GM21717 (cell line): Measurements from ENCODE around the gene NT5DC1.
A peak's percentile ranks its signal among the peaks of the same experiment; 100 is the strongest.

Source experiments
- ATAC-seq: cut with Tn5 transposase; IDR thresholded peaks from one replicate; pipeline ENCODE4 v1.9.1; 2021; ENCODE audit warnings: mild to moderate bottlenecking, moderate library complexity; ENCODE audit not compliant: unreplicated experiment

Gene NT5DC1

DNA sequence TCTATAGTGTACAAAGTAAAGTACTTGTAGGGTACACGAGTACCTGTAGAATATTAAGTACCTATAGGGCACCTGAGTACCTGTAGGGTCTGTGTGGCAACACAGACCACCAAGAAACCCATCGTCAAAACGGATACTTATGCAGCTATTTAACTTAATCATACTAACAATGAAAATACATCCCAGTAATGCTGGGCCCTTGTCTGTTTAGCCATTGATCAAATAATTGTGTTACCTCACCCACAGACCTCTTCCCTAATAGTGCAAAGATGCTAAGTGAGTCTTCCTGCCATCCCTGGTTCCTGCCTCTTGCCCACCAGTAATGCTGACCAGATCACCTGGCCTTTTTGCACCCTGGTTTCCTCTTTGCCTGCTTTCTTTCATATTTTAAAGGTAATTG is 32.8 kb downstream of the NT5DC1 start:
- ATAC-seq = no peak

DNA sequence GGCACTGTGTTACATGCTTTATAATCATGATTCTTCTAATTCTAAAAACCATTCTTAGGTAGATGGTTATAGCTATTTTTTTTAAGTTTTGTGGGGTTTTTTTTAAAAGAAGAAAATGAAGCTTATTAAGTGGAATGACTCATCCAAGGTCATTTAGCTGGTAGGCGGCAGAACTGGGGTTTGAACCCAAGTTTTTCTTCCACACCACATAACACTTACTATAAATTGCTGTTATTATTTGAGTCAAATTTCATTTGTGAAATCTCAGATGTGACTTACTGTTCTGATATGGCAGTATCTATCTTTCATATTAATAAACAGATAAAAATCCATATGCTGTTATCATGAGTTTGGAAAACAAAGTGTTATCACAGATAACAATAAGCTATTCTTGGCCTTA is 35.7 kb downstream of the NT5DC1 start:
- no peak for ATAC-seq

DNA sequence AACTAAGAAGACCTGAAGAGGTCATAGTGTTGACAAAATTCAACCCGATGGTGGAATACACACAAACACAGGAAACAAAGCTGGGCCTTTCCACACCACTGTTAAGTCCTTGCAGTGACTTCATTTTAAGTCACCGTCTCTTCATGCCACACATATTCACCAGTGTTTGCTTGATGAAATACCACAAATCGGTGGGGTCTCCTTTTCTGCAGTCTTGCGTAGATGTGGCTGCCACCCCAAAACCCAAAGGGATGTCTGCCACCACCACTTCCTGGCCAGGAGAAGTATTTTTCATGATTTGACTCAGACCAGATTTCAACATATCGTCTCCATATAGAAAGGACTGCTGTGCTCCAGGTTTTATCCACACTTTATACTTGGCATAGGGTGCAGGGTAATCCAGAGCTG is 36.3 kb downstream of the NT5DC1 start:
- no peak for ATAC-seq

DNA sequence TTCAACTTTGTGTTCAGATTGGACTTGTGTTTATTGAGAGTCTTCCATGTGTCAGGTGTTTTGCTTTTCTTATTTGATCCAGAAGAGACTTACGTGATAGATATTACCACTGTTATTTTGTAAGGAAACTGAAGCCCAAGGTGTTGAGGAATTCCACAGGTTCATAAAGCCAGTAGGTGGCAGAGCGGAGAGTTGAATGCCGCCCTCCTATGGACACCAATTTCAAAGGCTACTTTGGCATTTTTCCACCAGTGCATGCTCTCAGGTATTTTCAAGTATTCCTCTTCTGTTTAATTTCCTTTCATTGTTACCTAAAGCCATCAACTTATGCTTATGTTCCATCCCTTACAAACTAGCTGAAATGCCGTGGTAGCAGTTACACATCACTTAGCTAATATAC is 39.3 kb downstream of the NT5DC1 start:
- ATAC-seq = no peak

DNA sequence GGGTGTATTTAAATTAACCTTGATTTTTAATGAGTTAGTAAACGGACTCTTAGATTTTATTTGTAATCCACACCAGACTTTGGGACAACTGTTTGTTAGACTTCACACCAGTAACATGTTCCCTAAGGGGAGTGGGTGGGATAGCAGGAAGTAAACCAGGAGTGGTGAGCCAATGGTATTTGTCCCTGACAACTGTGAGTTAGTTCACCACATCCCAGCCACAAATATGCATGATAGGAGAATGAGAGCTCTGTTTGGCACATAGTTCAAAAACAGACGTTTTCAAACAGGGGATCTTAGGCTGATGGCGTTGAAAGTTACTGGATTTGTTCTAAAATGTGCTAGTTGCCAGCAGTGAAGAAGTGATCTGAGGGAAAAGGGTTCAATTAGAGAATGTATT is 44.0 kb downstream of the NT5DC1 start:
- ATAC-seq = no peak

DNA sequence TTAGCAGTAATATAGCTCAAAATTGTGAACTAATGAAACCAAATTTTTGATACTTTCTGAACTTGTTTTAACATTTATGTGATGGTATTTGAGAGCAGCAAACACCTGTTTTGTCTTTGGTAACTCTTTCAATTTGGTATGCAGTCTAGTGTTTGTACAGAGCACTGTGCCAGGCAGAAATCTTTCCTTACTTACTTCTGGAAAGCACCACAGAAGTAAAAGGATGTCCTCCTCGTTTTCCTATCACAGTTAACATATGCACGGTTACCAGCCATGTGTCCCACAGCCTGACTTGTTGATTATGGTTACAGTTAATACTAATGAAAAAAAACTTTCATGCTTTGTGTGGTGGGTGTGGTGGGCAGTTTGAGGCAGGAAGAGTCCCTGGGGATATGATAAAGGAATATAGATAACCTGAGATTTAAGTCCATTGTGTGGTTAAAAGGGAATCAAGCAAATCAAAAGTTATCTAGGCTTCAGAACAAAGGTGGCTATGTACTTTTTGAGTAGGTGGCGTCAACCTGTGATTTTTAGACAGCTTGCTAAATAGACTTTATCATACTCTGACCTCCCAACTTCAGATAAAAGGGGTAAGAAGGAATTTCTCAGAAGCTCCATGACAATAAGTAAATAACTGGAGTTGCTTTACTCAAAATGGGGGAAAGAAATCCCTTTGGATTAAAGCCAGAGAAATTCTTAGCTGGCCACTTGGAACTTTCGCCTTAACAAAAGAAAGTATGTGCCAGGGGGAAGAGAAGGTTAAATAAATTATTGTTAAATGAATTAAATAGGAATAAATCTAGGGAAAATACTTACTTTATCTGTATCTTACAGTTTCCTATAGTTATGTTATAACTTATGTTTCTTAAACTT is 45.4 kb downstream of the NT5DC1 start:
- no peak for ATAC-seq

DNA sequence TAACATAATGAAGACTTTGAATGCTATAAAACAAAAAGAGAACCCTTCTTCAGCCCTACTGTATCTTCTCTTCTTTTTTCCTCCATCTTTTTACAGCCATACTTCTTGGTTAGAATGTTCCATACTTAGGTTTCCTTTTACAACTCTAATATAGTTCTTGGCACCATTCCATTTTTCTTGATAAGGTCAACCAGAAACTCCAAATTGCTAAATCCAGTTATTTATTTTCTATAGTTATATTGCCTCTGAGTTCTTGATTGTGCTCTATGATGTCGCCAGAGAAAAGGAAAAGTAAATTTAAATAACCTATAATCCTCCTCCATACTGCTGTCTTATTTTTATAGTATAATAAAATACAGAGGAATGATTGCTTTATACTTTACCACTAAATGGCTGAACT is 52.0 kb downstream of the NT5DC1 start:
- no peak for ATAC-seq

DNA sequence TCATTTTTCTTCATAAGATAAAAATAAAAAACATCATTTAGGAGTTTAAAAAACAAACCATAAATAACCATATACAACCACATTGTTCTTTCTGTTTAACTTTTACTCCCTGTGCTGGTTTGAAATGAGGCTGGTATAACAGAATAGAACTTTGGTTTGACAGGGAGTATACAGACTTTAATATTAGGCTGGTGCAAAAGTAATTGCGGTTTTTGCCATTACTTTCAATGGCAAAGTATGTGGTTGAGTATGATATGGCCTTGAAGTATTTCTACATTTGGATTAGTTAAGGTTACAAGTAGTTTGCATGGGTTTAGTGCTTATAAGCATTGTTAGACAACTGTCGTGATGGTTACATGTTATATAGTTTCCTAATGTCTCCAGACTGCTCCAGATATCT is 54.2 kb downstream of the NT5DC1 start:
- no peak for ATAC-seq

DNA sequence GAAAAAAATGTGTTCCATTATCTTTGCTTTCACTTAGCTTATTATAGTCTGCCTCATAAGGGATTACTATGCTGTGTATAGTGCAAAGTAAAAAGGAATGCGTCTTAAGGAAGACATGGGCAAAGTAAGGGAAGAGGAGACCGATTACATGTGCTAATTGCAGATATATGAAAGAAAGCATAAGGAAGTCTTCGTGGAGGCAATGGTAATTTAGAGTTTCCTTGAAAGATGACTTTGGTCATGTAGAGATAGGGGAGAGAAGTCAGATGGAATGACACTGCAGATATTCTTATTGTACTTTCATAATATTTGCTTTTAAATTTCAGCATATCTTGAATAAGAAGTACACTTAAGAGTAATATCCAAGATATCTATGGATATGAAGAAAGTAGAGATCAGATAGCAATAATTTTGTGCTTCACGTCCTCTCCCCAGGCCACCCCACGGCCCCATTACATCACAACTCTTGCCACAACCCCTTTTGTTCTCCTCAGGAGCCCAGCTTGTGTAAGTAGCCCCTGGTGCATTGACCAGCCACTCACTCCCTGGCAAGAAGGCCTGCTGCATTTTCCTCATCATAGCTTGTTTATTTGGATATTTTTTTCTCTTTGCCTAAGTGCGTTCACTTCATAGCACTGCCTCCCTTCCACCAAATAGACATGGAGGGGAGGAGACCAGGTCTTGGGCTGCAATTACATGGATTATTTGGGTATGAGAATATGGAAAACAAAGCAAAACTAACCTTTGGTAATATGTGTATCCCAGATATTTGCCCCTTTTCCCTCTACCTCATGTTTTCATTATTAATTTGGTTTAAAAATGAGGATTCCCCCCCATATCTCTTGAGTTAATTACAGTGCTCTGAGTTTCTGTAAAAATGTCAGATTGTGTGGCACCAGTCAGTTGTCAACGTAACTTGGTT is 56.0 kb downstream of the NT5DC1 start:
- ATAC-seq = no peak

DNA sequence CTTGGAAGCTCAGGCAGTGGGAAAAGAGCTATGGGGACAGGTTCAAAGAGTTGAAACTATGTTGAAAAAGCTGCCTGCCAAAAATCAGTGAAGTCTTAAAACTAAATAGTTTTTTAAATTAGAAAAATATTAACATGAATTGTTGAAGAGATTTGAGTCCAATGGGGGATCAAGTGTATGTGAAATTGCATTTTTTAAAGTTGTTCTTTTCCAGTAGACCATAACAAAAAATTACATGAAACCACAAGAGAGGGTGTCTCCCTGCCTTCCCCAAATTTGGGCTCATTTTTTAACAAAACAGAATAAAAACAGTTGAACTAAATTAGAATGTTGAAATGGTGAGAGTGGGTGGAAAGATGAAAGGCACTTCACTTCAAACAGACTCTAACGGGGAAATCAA is 56.7 kb downstream of the NT5DC1 start:
- no peak for ATAC-seq

DNA sequence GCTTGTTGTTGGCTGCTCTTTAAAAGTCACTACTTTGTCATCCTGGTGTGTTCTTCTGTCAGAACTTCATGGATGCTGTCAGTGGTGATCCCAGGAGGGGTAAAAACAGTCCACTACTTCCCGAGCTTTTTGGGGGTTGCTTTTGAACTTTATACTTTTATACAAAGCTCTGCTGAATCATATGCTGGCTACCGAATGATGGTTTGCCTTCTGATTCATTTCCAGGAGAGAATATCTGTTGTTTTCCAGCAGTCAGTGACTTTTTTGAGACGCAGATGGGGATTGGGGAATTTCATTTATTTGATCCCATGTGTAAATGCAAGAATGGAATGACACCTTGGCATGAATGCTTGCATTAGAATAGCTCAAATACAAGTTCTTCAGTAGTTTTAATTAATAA is 58.0 kb downstream of the NT5DC1 start:
- no peak for ATAC-seq

DNA sequence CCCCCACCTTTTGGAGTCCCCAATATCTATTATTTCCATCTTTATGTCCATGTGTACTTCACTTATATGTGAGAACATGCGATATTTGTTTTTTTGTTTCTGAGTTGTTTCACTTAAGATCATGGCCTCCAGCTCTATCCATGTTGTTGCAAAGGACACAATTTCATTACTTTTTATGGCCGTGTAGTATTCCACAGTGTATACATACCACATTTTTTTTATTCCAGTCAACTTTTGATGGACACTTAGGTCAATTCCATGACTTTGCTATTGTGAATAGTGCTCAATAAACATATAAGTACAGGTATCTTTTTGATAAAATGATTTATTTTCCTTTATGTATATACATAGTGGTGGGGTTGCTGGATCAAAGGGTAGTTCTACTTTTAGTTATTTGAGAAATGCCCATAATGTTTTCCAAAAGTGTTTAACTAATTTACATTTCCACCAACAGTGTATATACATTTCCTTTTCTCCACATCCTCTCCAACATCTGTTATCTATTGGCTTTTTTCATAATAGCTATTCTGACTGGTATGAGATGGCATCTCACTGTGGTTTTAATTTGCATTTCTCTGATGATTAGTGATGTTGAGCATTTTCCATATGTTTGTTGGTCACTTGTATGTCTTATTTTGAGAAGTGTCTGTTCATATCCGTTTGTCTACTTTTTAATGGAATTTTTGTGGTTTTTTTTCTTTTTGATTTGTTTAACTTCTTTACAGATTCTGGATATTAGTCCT is 59.3 kb downstream of the NT5DC1 start:
- no peak for ATAC-seq

DNA sequence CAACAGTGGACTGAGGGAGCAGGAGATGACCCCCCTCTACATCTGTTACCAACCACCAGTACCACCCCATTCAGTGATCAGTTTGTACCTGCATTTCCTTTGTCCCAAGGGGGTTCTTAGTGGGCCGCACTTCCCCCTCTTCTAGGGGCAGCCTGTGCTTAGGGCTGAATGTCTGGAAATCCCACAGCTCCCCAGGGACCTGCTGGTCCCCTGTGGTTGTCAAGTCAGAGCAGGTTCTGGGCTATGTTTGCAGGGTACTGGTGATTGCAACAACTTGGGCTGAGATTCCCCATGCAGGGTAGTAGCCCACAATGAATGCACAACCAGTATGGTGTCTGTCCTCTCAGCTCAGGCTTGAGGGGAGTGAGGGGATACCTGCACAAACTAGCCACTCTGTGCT is 64.9 kb downstream of the NT5DC1 start:
- peak; percentile 65 for ATAC-seq

DNA sequence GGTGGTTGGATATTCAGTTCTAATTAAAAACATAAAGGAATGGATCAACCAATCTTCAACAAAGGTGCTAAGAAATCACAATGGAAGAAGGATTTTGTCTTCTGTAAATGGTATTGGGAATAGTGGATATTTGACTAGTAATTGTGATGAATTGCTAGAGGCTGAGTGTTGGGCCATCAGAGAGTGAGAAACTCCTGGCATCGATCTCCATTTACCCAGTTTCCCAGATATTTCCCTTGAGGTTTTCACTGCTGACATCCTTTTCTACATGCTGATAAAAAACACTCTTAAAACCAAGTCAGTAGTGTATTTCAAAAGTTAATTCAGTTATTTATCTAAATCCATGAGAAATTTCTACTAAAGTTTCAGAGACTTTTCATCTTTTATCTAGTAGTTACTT is 65.7 kb downstream of the NT5DC1 start:
- no peak for ATAC-seq

DNA sequence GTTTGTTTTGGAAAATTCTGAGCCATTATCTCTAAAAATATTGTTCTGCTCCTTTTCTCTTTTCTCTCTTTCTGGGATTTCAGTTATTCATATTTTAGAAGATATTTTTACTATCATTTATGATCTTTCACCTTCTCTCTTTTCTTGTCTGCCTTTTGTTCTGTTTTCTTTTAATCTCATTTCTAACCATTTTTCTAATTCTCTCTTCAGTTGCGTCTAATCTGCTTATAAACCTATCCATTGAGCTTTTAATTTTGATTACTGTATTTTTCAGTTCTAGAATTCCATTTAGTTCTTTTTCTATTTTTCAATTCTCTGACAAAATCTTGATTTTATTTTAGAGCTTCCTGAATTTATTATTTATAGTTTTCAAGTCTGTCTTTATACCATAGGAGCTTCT is 67.5 kb downstream of the NT5DC1 start:
- no peak for ATAC-seq

DNA sequence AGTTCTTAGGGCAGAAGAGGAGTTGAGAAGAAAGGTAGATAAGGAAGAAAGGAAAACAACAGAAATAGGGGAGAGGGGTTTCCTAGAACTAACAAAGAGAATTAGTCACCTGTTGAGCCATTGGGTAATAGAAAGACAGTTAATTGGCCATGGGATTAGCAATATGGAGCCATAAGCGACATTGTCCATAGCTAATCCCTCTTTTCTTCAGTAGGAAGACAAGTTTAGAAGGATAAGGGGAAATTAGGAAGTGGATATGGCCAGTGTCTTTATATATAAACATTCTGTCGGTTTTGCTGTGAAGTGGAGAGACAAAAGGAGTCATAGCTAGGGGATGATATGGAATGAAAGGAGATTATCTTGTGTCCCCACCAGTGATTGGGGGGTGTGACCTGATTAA is 69.2 kb downstream of the NT5DC1 start:
- no peak for ATAC-seq

DNA sequence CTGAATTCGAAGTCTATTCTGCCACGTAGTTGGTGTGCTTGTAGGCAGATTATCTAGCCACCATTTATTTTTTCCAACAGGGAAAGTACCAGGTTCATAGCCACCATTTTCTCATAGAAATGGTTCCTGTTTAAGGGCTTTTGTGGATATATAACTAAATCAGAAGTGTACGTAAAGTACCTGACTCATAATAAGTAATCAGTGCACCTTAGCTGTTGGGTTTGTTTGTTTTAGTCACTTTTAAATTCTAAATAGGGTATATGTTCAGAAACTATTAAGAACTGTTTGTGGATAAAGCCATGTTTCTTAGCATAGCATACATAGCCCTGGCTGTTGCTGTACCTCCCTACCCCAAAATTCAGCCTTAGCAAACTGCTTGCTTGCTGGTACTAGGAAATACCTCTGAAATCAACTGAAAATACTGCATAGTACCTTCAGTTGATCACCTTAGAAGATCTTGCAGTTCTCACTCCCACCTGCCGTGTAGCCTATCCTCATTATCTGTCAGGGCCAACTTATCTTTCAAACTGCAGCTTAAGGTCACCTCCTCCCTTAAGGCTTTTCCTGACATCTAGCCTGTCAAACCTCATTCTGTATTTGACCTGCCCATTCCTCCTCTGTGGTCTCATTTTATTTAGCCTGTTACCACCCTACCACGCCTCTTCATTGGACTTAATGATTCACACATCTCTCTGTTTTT is 69.9 kb downstream of the NT5DC1 start:
- ATAC-seq = no peak

DNA sequence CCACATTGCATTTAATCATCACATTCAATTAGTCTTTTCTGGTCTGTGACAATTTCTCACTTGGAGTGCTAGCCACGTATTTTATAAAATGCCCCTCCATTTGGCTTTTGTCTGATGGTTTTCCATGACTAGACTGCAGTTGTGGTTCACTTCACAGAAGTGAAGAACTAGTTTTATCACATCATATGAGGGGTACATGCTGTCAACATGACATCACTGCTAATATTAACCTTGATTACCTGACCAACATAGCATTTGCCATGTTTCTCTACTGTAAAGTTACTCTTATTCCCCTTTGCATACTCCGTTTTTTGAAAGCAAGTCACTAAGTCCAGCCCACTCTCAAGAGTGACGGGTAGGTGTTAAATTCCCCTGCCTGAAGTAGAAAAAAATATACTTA is 73.3 kb downstream of the NT5DC1 start:
- ATAC-seq = no peak

DNA sequence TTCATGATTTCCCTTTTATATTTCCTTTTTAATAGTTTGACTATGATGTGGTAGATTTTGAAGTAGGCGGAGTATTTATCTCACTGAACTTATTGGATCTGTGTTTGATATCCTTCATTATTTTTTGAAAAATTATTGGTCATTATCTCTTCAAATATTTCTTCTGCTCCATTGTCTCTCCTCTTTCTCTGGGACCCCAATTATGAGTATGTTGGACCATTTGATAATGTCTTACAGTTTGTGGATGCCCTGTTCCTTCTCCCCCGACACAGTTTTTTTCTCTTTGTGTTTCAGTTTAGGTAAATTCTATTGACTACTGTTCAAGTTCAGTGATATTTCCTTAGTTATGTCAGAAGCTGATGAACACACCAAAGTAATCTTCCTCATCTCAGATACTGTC is 74.7 kb downstream of the NT5DC1 start:
- ATAC-seq = no peak

DNA sequence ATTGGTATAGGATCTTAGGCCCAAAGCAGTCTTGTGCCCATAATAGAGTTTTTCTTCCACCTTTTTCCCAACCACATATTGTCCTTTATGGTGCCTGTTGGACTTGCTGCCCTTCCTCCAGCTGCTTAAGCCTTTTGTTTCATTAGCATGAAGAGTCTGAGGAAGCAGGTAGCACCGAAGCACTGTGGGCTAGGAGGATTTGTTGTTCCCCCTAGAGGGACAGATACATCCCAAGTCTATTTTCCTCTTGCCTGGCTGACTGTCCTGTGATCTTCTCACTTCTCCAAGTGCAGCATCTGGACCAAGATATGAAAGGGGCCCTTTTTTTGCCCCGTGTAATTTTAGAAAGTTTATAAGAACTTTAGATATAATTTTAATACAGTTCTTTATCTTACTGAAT is 75.9 kb downstream of the NT5DC1 start:
- no peak for ATAC-seq

DNA sequence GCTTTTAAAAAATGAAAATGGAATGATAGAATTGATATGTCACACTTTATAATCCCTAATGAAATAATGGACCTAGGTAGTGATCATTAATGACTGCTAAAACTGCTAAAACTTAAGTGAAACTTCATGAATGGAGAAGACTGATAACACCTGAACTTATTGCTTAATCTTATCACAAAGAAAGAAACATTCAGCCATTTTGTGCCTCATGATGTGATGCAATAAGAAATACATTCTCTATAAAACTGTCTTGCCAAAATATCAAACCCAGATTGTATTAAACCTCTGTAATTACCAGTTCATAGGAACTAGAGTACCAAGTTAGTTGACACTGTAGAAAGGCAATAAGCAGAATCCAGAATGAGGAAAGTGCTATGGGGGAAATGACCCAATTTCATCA is 79.7 kb downstream of the NT5DC1 start:
- no peak for ATAC-seq
